Neuron (in vitro differentiated cells): ENCODE data around the gene RIF1.

Experiments
- H2AFZ ChIP-seq: one replicate; pipeline ENCODE4 v1.6.1; 2013; ENCODE audit warnings: low read depth, mild to moderate bottlenecking, inconsistent platforms, low read length, moderate library complexity
- H3K27me3 ChIP-seq: one replicate; pipeline ENCODE4 v1.6.1; 2013; ENCODE audit warnings: low read length; ENCODE audit not compliant: insufficient read depth
- H3K36me3 ChIP-seq: one replicate; pipeline ENCODE4 v1.6.1; 2013; ENCODE audit warnings: low read length; ENCODE audit not compliant: insufficient read depth
- H3K4me1 ChIP-seq: one replicate; pipeline ENCODE4 v1.6.1; 2013; ENCODE audit warnings: low read length; ENCODE audit not compliant: insufficient read depth
- H3K4me3 ChIP-seq: 2 replicates; pipeline ENCODE4 v1.5.1; 2013; ENCODE audit warnings: mild to moderate bottlenecking, low read length, moderate library complexity
- H3K9me3 ChIP-seq: one replicate; pipeline ENCODE4 v1.6.1; 2013; ENCODE audit warnings: low read length

Gene RIF1

GRCh38 chr2:151438506-151438905, 28.8 kb downstream of the RIF1 start:
- Histone ChIP-seq H2AFZ (no peak overlapping the region), H3K9me3 (no peaks in the 10 kb centered on the region), H3K27me3 (no peaks in the 10 kb centered on the region), H3K36me3 (peaks cover 78% of the 10 kb centered on the region), H3K4me1 (no peaks in the 10 kb centered on the region), H3K4me3 (no peak overlapping the region)

GRCh38 chr2:151439127-151439526, 29.4 kb downstream of the RIF1 start:
- Histone ChIP-seq H2AFZ (no peak overlapping the region), H3K27me3 (no peaks in the 10 kb centered on the region), H3K9me3 (no peaks in the 10 kb centered on the region), H3K36me3 (peaks cover 79% of the 10 kb centered on the region), H3K4me3 (no peak overlapping the region), H3K4me1 (no peaks in the 10 kb centered on the region)

GRCh38 chr2:151459358-151459757, 49.7 kb downstream of the RIF1 start:
- Histone ChIP-seq H3K4me1 (no peaks in the 10 kb centered on the region), H3K27me3 (no peaks in the 10 kb centered on the region), H3K36me3 (peaks cover 88% of the 10 kb centered on the region), H3K9me3 (peaks cover 2% of the 10 kb centered on the region), H2AFZ (no peak overlapping the region), H3K4me3 (no peak overlapping the region)

GRCh38 chr2:151465771-151466170, 56.1 kb downstream of the RIF1 start:
- Histone ChIP-seq H2AFZ (no peak overlapping the region), H3K4me3 (no peak overlapping the region), H3K9me3 (peaks cover 2% of the 10 kb centered on the region), H3K4me1 (no peaks in the 10 kb centered on the region), H3K36me3 (peaks cover 97% of the 10 kb centered on the region), H3K27me3 (no peaks in the 10 kb centered on the region)

GRCh38 chr2:151470556-151470955, 60.9 kb downstream of the RIF1 start:
- Histone ChIP-seq H3K36me3 (peaks cover 78% of the 10 kb centered on the region), H3K27me3 (no peaks in the 10 kb centered on the region), H3K4me3 (no peak overlapping the region), H3K4me1 (no peaks in the 10 kb centered on the region), H3K9me3 (no peaks in the 10 kb centered on the region), H2AFZ (no peak overlapping the region)

- Histone ChIP-seq H3K36me3 (peaks cover 69% of the 10 kb centered on the region), H3K4me1 (no peaks in the 10 kb centered on the region), H2AFZ (no peak overlapping the region)
Observed at GRCh38 chr2:151472966-151473365, 63.3 kb downstream of the RIF1 start.

GRCh38 chr2:151475071-151475470, 65.4 kb downstream of the RIF1 start:
- H3K4me1 ChIP-seq: no peaks in the 10 kb centered on the region
- H2AFZ ChIP-seq: no peak overlapping the region
- H3K9me3 ChIP-seq: no peaks in the 10 kb centered on the region
- no peaks in the 10 kb centered on the region for H3K27me3 ChIP-seq
- H3K4me3 ChIP-seq: no peak overlapping the region
- peaks cover 59% of the 10 kb centered on the region for H3K36me3 ChIP-seq

More at GRCh38 chr2:151472966-151473365, 63.3 kb downstream of the RIF1 start:
- Histone ChIP-seq H3K9me3 (no peaks in the 10 kb centered on the region), H3K4me3 (no peak overlapping the region), H3K27me3 (no peaks in the 10 kb centered on the region)

GRCh38 chr2:151476287-151476686, 66.6 kb downstream of the RIF1 start:
- Histone ChIP-seq H3K9me3 (no peaks in the 10 kb centered on the region), H3K4me1 (no peaks in the 10 kb centered on the region), H3K4me3 (no peak overlapping the region), H3K36me3 (peaks cover 56% of the 10 kb centered on the region), H2AFZ (no peak overlapping the region), H3K27me3 (no peaks in the 10 kb centered on the region)

- Histone ChIP-seq H3K27me3 (no peaks in the 10 kb centered on the region), H3K9me3 (no peaks in the 10 kb centered on the region), H3K36me3 (peaks cover 69% of the 10 kb centered on the region), H3K4me1 (no peaks in the 10 kb centered on the region), H3K4me3 (no peak overlapping the region), H2AFZ (no peak overlapping the region)
Observed at GRCh38 chr2:151478011-151478410, 68.3 kb downstream of the RIF1 start.

GRCh38 chr2:151481744-151482143, 72.0 kb downstream of the RIF1 start:
- Histone ChIP-seq H3K27me3 (no peaks in the 10 kb centered on the region), H3K4me1 (no peaks in the 10 kb centered on the region), H3K36me3 (peaks cover 37% of the 10 kb centered on the region), H3K9me3 (no peaks in the 10 kb centered on the region), H3K4me3 (no peak overlapping the region), H2AFZ (no peak overlapping the region)

- Histone ChIP-seq H3K27me3 (no peaks in the 10 kb centered on the region), H3K36me3 (peaks cover 34% of the 10 kb centered on the region), H3K9me3 (no peaks in the 10 kb centered on the region), H3K4me1 (no peaks in the 10 kb centered on the region), H2AFZ (no peak overlapping the region), H3K4me3 (no peak overlapping the region)
Observed at GRCh38 chr2:151482171-151482725, 72.5 kb downstream of the RIF1 start.

- Histone ChIP-seq H3K4me1 (no peaks in the 10 kb centered on the region), H3K4me3 (no peak overlapping the region), H2AFZ (no peak overlapping the region), H3K27me3 (no peaks in the 10 kb centered on the region), H3K9me3 (no peaks in the 10 kb centered on the region), H3K36me3 (peaks cover 30% of the 10 kb centered on the region)
Observed at GRCh38 chr2:151483546-151483945, 73.8 kb downstream of the RIF1 start.

- no peak overlapping the region for H2AFZ ChIP-seq
- no peaks in the 10 kb centered on the region for H3K27me3 ChIP-seq
- no peaks in the 10 kb centered on the region for H3K4me1 ChIP-seq
- H3K9me3 ChIP-seq: no peaks in the 10 kb centered on the region
- peaks cover 30% of the 10 kb centered on the region for H3K36me3 ChIP-seq
- H3K4me3 ChIP-seq: no peak overlapping the region
Observed at GRCh38 chr2:151484100-151484499, 74.4 kb downstream of the RIF1 start.

GRCh38 chr2:151486053-151486452, 76.4 kb downstream of the RIF1 start:
- no peaks in the 10 kb centered on the region for H3K9me3 ChIP-seq
- H3K4me3 ChIP-seq: no peak overlapping the region
- H3K36me3 ChIP-seq: peaks cover 17% of the 10 kb centered on the region
- no peaks in the 10 kb centered on the region for H3K4me1 ChIP-seq
- H2AFZ ChIP-seq: no peak overlapping the region
- H3K27me3 ChIP-seq: no peaks in the 10 kb centered on the region
